Cardiac septum (tissue), 1 donor: ENCODE measurements around the gene TGM6. TPM values are rescaled to one million over a fixed set of nuclear protein-coding genes. Genes with fewer than 3 reads are reported as not detected.
"Not testable (repeated sequence)": the region's sequence is repeated elsewhere in the genome, so short reads cannot be mapped to it uniquely, and the experiment has no call there.

ENCODE experiments used
- DNase-seq: peaks from one replicate; pipeline ENCODE4 v3.0.0-alpha.2; 2020; ENCODE audit warnings: low spot score
- intact Hi-C: fragments of 100-400 bp; cut with DNase I; formaldehyde crosslinking; loops from one replicate; pipeline ENCODE4 v1.14.0; 2022
- total RNA-seq: library from RNA; stranded (reverse); fragmentation: NEBNext Ultra II Directional; extraction: Animal tissue kit (Norgen Biotek cat#: 25700); gene quantifications from one replicate; pipeline ENCODE4 v1.2.1, GENCODE V29; 2021
- donor health status: DM: no; HTN: no; CAD: no.

Gene TGM6
- total RNA-seq, 1 donor from 2014 or later, result not detected

GRCh38 chr20:2394411-2395055 is 13.8 kb downstream of the TGM6 start:
- intact Hi-C loops, result no loop called here
- DNase-seq, result no peak

DNA sequence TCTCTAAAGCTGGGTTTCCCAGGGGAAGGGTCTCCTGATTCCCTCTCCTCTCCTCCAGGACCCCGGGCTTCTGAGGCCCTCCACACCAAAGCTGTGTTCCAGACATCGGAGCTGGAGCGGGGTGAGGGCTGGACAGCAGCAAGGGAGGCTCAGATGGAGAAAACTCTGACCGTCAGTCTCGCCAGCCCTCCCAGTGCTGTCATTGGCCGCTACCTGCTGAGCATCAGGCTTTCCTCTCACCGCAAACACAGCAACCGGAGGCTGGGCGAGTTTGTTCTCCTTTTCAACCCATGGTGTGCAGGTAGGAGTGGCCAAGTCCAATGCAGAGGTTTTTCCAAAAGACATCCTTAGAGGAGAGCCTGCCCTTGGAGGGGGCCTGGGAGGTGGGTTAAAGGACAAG is 14.4 kb downstream of the TGM6 start:
- intact Hi-C loops, result no loop called here
- no peak for DNase-seq

DNA sequence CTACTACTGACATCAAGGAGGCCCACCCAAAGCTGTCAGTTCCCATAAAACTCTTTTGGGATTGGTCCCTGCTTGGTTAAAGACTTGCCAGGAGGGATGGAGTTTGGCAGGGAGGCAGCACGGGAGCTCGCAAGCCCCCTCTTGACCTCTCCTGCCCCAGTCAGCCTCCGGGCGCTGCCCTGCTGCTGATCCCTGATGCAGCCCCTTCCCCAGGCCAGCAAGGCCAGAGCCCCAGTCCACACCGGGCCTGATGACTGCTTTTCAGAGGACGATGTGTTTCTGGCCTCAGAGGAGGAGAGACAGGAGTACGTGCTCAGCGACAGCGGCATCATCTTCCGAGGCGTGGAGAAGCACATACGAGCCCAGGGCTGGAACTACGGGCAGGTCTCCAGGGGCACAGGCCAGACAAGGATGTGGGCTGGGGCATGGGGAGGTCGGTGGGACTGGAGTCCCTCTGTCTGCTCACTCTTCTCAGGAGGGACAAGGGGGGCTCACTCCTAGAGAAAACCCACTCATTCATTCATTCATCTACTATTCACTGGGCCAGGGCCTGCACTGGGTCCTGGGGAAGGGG is 15.6 kb downstream of the TGM6 start:
- intact Hi-C loops, result no loop called here
- no peak for DNase-seq

- DNase-seq, result no peak
- intact Hi-C loops, result no loop called here
Measured at GRCh38 chr20:2397091-2397490, 16.4 kb downstream of the TGM6 start.

- intact Hi-C loops, result no loop called here
- no peak for DNase-seq
Measured at GRCh38 chr20:2397595-2398145, 17.0 kb downstream of the TGM6 start.

DNA sequence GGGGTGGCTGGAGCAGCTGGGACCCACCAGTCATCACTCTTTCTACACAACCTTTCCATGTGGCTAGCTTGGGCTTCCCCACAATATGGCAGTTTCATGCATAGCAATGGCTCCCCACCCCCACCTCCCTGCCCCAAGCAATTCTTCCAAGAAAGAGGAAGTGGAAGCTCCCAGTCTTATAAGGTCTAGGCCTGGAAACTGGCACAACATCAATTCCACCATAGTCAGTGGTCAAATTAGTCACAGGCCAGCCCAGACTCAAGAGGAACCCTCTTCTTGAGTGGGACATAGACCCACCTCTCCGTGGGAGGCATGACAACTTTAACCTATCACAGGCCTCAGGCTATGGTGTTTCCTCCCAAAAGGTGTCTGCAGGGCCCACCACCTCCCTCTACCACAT is 17.7 kb downstream of the TGM6 start:
- DNase-seq, result no peak
- intact Hi-C loops, result no loop called here

GRCh38 chr20:2399390-2399789 is 18.7 kb downstream of the TGM6 start:
- no peak for DNase-seq
- intact Hi-C loops, result no loop called here

- no peak for DNase-seq
- intact Hi-C loops, result no loop called here
Measured at GRCh38 chr20:2400290-2400689, 19.6 kb downstream of the TGM6 start.

DNA sequence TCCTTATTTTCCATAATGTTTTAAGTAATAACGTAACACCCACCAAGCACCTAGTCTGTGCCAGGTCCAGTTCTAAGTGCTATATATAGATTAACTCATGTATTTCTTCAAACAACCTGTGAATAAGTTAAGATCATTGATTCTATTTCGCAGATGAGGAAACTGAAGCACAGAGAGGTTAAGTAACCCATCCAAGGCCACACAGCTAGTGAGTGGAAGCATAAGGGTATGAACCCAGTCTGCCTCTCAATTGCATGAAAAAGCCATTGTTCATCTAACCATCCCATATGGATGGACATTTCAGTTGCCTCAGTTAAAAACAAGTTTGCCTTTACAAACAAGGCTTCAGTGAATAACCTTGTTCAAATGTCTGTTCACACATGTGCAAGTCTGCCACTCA is 20.8 kb downstream of the TGM6 start:
- intact Hi-C loops, result no loop called here
- no peak for DNase-seq

DNA sequence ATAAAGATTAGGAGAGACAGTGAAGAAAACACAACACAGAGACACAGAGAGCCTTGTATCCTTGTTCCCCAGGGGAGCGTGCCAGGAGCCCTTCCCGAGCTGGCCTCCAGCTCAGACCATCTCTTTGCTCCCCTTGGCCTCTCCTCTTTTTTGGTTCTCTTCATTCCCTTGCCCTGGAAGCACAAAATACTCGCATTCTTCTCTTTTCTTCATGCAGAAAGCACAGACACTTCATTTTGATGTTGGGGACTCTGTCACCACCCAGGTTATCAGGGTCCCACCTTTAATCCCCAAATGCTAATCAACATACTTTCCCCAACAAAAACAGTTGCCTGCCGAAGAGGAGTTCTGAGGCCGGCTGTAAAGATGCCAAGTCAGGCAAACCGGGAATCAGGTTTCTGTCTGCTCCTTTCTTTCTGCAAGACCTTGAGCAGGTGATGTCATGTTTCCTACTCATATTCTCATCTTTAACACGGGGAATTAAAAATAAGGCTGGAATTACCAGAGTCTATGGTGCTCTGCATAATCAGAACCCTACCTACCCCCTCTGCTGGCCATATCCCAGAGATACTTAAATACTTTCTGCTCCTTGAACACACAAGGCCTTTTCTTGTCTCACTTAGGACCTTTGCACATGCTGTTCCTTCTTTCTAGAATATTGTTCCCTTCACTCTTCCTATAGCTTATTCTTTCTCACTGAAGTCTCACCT is 21.7 kb downstream of the TGM6 start:
- intact Hi-C loops, result no loop called here
- no peak for DNase-seq

DNA sequence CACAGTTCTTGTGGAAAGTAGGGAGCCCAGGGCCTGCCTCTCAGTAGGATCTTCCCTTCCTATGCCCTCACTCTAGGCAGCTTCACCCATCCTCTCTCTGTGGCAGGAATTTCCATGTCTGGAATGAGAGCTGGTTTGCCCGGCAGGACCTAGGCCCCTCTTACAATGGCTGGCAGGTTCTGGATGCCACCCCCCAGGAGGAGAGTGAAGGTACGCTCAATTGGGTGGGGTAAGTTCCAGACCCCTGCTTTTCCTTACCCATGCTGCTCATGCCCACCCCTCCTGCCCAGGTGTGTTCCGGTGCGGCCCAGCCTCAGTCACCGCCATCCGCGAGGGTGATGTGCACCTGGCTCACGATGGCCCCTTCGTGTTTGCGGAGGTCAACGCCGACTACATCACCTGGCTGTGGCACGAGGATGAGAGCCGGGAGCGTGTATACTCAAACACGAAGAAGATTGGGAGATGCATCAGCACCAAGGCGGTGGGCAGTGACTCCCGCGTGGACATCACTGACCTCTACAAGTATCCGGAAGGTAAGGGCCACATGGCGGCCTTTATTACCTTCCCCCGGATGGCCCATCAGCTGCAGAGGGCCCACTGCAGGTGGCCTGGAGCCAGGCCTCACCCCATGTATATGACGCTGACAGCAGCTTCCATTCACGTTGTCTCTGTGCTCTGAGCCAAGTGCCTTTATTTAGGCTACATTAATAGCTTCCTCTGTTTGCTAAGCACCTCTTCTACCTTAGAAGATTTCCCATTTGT is 22.8 kb downstream of the TGM6 start:
- intact Hi-C loops, result no loop called here
- no peak for DNase-seq

- intact Hi-C loops, result no loop called here
- DNase-seq, result no peak
Measured at GRCh38 chr20:2405693-2406065, 25.0 kb downstream of the TGM6 start.

- DNase-seq, intact Hi-C loops: not testable (repeated sequence)
Measured at GRCh38 chr20:2407355-2407754, 26.7 kb downstream of the TGM6 start.

GRCh38 chr20:2408111-2408510 is 27.4 kb downstream of the TGM6 start:
- no peak for DNase-seq

GRCh38 chr20:2416541-2417212 is 36.0 kb downstream of the TGM6 start:
- intact Hi-C loops, result no loop called here
- no peak for DNase-seq

More at GRCh38 chr20:2408111-2408510, 27.4 kb downstream of the TGM6 start:
- intact Hi-C loops, result no loop called here

- intact Hi-C loops, result no loop called here
- DNase-seq, result no peak
Measured at GRCh38 chr20:2417213-2417541, 36.5 kb downstream of the TGM6 start.

- no peak for DNase-seq
- intact Hi-C loops, result no loop called here
Measured at GRCh38 chr20:2418388-2418787, 37.7 kb downstream of the TGM6 start.

DNA sequence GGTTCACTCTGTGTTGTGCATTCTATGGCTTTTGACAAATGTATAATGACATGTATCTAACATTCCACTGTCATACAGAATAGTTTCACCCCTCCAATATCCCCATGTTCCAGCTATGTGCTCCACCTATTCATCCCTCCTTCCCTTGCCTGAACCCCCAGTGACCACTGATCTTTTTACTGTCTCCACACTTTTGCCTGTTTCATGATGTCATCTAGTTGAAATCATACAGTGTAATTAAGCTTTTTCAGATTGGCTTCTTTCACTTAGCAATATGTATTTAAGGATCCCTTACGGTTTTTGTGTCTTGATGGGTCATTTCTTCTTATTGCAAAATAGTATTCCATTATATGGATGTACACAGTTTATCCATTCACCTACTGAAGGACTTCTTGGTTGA is 39.8 kb downstream of the TGM6 start:
- intact Hi-C loops, result no loop called here
- no peak for DNase-seq

GRCh38 chr20:2421247-2421646 is 40.5 kb downstream of the TGM6 start:
- intact Hi-C loops, result no loop called here
- no peak for DNase-seq

- intact Hi-C loops, result no loop called here
- DNase-seq, result no peak
Measured at GRCh38 chr20:2429051-2429450, 48.4 kb downstream of the TGM6 start.
